Uterus (tissue), 2 donors: ENCODE measurements around the gene JAML.

ENCODE experiments used
- CTCF ChIP-seq, 4 experiments: fragments of 200-600 bp in 2 of 4; fragments of 450-650 bp in 2 of 4; sonication (generic) in 2 of 4; IDR thresholded peaks; one replicate each; pipeline ENCODE4 v1.5.1; 2016 to 2019; ENCODE audit warnings: antibody characterized with exemption in 4 of 4, mild to moderate bottlenecking in 2 of 4, moderate library complexity in 1 of 4
- POLR2A ChIP-seq, 2 donors: fragments of 450-650 bp; IDR thresholded peaks; one replicate each; pipeline ENCODE4 v1.6.1; 2016; ENCODE audit warnings: antibody characterized with exemption in 2 of 2, mild to moderate bottlenecking in 1 of 2, moderate library complexity in 1 of 2

- TF ChIP-seq CTCF (IDR thresholded peaks at IDR 0.05) (no peak), POLR2A (IDR thresholded peaks at IDR 0.05) (no peak)
Observed at GRCh38 chr11:118236170-118236569, 11.4 kb upstream of the JAML start.
